GM23338 (cell line): ENCODE data around the gene DHRS12. TPM values are rescaled to one million over a fixed set of nuclear protein-coding genes. Genes with fewer than 3 reads are reported as not detected.

ENCODE experiments used
- ATAC-seq: fragments of 200-7000 bp; cut with Tn5 transposase; 3 replicates; pipeline ENCODE4 v1.9.1; 2020
- DNase-seq: peaks from one replicate; pipeline ENCODE4 v3.0.0-alpha.2; 2015; ENCODE audit warnings: low spot score
- H2AFZ ChIP-seq: fragments of 200-600 bp; sonication (generic); 2 replicates; pipeline ENCODE4 v1.8.0; 2016; ENCODE audit warnings: antibody characterized with exemption, mild to moderate bottlenecking, moderate library complexity
- H3F3A ChIP-seq: fragments of 200-600 bp; sonication (generic); replicated peaks from 2 replicates; pipeline ENCODE4 v1.8.0; 2017; ENCODE audit warnings: antibody characterized with exemption, mixed run types, low read depth
- H3K27ac ChIP-seq: fragments of 200-600 bp; sonication (generic); 2 replicates; pipeline ENCODE4 v1.6.1; 2016; ENCODE audit warnings: low read depth
- H3K27me3 ChIP-seq: fragments of 200-600 bp; sonication (generic); 2 replicates; pipeline ENCODE4 v1.8.0; 2016; ENCODE audit warnings: mild to moderate bottlenecking, mixed run types, moderate library complexity; ENCODE audit not compliant: insufficient read depth
- H3K36me3 ChIP-seq: fragments of 200-600 bp; sonication (generic); 2 replicates; pipeline ENCODE4 v1.8.0; 2016; ENCODE audit warnings: mild to moderate bottlenecking; ENCODE audit not compliant: insufficient read depth
- H3K4me1 ChIP-seq: fragments of 200-600 bp; sonication (generic); 2 replicates; pipeline ENCODE4 v1.8.0; 2016; ENCODE audit warnings: mild to moderate bottlenecking, moderate library complexity; ENCODE audit not compliant: insufficient read depth
- H3K4me2 ChIP-seq: fragments of 200-600 bp; sonication (generic); 2 replicates; pipeline ENCODE4 v1.7.1; 2017; ENCODE audit warnings: mixed run types
- H3K4me3 ChIP-seq: fragments of 200-600 bp; sonication (generic); 2 replicates; pipeline ENCODE4 v1.6.1; 2016; ENCODE audit warnings: mixed run types
- H3K79me2 ChIP-seq: fragments of 200-600 bp; sonication (generic); replicated peaks from 2 replicates; pipeline ENCODE4 v1.8.0; 2017; ENCODE audit warnings: mild to moderate bottlenecking; ENCODE audit not compliant: insufficient read depth
- H3K9me2 ChIP-seq: fragments of 200-600 bp; sonication (generic); 2 replicates; pipeline ENCODE4 v1.8.0; 2017; ENCODE audit not compliant: insufficient read depth
- H4K20me1 ChIP-seq: fragments of 200-600 bp; sonication (generic); replicated peaks from 2 replicates; pipeline ENCODE4 v1.8.0; 2017; ENCODE audit warnings: mild to moderate bottlenecking; ENCODE audit not compliant: insufficient read depth
- H3K27ac Mint-ChIP-seq: 2 replicates; pipeline ENCODE4 v1.8.0; 2020; ENCODE audit warnings: inconsistent platforms, mild to moderate bottlenecking, moderate library complexity, mixed read lengths
- H3K27me3 Mint-ChIP-seq: 3 replicates; pipeline ENCODE4 v1.8.0; 2022; ENCODE audit warnings: low read depth, mild to moderate bottlenecking, moderate library complexity, mixed read lengths, inconsistent platforms; ENCODE audit not compliant: insufficient read depth, poor library complexity
- H3K36me3 Mint-ChIP-seq: 3 replicates; pipeline ENCODE4 v1.8.0; 2021; ENCODE audit warnings: low read depth, mild to moderate bottlenecking, inconsistent platforms, moderate library complexity, mixed read lengths
- H3K4me1 Mint-ChIP-seq: 3 replicates; pipeline ENCODE4 v1.8.0; 2020; ENCODE audit warnings: mild to moderate bottlenecking, inconsistent platforms, mixed read lengths
- H3K4me3 Mint-ChIP-seq: 3 replicates; pipeline ENCODE4 v1.8.0; 2021; ENCODE audit warnings: moderate library complexity, mild to moderate bottlenecking, inconsistent platforms, mixed read lengths
- H3K9me3 Mint-ChIP-seq: 3 replicates; pipeline ENCODE4 v1.8.0; 2020; ENCODE audit warnings: moderate library complexity, mild to moderate bottlenecking, inconsistent platforms, mixed read lengths
- JUNB ChIP-seq: IDR thresholded peaks from one replicate; pipeline ENCODE4 v1.6.1; 2016; ENCODE audit warnings: antibody characterized with exemption; ENCODE audit not compliant: unreplicated experiment
- POLR2AphosphoS5 ChIP-seq: IDR thresholded peaks from 2 replicates; pipeline ENCODE4 v1.6.1; 2016; ENCODE audit warnings: antibody characterized with exemption, low read depth
- STAT1 ChIP-seq: IDR thresholded peaks from one replicate; pipeline ENCODE4 v1.6.1; 2016; ENCODE audit warnings: antibody characterized with exemption; ENCODE audit not compliant: unreplicated experiment
- ZNF114 ChIP-seq: fragments of 250-450 bp; sonication (Bioruptor Pico); IDR thresholded peaks from 2 replicates; pipeline ENCODE4 v1.5.0; 2020; ENCODE audit warnings: mild to moderate bottlenecking, moderate library complexity
- polyA plus RNA-seq: library from polyadenylated mRNA; unstranded; fragments of >200 nt; fragmentation: Nextera tagmentation; extraction: Ambion mirVana; gene quantifications from 2 replicates; pipeline ENCODE4 v1.2.1, GENCODE V29; 2016
- total RNA-seq: library from RNA; depleted of rRNA; stranded (reverse); fragments of >200 nt; shearing (Covaris generic); gene quantifications from 2 replicates; pipeline ENCODE4 v1.2.3, GENCODE V29; 2014
- TF ChIP-seq, protein P1 (sequence below): IDR thresholded peaks from 2 replicates; pipeline ENCODE4 v1.6.1; 2016; ENCODE audit warnings: antibody characterized with exemption
- TF ChIP-seq, protein P2 (sequence below): IDR thresholded peaks from one replicate; pipeline ENCODE4 v1.6.1; 2018; ENCODE audit warnings: antibody characterized with exemption; ENCODE audit not compliant: unreplicated experiment
- TF ChIP-seq, protein P3 (sequence below), 2 experiments: fragments of 200-600 bp in 1 of 2; sonication (generic) in 1 of 2; conservative IDR thresholded peaks; 2 replicates each; pipeline versions ENCODE4 v1.5.1 to v1.6.1; 2016 to 2017; ENCODE audit warnings: antibody characterized with exemption in 2 of 2, low read depth in 2 of 2, mild to moderate bottlenecking in 2 of 2, moderate library complexity in 1 of 2

DHRS12 gene
- total and polyA plus RNA-seq, 2 experiments from 2014 or later: 4.6 to 12.2 TPM

DNA sequence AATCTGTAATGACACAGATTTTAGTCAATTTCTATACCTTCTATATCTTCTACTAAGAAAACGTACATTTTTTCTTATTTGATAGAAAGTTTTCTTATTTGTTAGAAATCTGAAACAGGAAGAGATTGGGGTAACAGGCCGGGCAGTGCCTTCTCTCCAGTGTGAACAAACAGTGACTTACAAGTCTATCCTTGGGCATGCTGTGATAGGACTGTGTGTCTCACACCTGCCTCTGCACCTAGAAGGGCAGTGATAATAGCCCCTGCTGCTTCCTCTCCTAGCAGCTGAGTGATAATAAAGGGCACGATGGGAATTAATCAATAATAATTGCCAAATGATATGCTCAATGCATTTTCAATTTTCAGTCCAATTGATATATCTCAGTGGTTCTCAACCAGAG, 39.6 kb upstream of the DHRS12 start (continued):
- TF ChIP-seq JUNB: no peak
- TF ChIP-seq, protein P1, sequence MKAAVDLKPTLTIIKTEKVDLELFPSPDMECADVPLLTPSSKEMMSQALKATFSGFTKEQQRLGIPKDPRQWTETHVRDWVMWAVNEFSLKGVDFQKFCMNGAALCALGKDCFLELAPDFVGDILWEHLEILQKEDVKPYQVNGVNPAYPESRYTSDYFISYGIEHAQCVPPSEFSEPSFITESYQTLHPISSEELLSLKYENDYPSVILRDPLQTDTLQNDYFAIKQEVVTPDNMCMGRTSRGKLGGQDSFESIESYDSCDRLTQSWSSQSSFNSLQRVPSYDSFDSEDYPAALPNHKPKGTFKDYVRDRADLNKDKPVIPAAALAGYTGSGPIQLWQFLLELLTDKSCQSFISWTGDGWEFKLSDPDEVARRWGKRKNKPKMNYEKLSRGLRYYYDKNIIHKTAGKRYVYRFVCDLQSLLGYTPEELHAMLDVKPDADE: no peak
- TF ChIP-seq, protein P2, sequence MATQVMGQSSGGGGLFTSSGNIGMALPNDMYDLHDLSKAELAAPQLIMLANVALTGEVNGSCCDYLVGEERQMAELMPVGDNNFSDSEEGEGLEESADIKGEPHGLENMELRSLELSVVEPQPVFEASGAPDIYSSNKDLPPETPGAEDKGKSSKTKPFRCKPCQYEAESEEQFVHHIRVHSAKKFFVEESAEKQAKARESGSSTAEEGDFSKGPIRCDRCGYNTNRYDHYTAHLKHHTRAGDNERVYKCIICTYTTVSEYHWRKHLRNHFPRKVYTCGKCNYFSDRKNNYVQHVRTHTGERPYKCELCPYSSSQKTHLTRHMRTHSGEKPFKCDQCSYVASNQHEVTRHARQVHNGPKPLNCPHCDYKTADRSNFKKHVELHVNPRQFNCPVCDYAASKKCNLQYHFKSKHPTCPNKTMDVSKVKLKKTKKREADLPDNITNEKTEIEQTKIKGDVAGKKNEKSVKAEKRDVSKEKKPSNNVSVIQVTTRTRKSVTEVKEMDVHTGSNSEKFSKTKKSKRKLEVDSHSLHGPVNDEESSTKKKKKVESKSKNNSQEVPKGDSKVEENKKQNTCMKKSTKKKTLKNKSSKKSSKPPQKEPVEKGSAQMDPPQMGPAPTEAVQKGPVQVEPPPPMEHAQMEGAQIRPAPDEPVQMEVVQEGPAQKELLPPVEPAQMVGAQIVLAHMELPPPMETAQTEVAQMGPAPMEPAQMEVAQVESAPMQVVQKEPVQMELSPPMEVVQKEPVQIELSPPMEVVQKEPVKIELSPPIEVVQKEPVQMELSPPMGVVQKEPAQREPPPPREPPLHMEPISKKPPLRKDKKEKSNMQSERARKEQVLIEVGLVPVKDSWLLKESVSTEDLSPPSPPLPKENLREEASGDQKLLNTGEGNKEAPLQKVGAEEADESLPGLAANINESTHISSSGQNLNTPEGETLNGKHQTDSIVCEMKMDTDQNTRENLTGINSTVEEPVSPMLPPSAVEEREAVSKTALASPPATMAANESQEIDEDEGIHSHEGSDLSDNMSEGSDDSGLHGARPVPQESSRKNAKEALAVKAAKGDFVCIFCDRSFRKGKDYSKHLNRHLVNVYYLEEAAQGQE: no peak

DNA sequence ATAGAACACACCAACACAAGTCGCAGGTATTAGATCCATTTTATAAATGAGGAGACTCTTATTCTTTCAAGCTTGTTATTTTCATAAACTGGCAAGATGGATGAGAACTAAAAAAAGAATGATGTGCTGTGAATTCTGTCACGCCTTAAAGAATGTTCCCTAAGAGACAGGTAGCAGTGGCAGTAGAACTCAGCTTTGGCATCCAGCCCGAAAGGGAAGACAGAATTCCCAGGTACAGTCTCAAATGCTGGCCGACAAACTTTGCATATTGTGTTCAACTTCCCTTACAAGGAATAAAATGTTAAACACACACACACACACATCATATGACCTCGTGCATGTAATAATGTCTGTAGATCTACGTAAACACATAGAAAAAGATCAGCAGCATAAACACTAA, 37.8 kb upstream of the DHRS12 start:
- H3K4me3 Mint-ChIP-seq: no peak overlapping the region
- TF ChIP-seq, protein P3, sequence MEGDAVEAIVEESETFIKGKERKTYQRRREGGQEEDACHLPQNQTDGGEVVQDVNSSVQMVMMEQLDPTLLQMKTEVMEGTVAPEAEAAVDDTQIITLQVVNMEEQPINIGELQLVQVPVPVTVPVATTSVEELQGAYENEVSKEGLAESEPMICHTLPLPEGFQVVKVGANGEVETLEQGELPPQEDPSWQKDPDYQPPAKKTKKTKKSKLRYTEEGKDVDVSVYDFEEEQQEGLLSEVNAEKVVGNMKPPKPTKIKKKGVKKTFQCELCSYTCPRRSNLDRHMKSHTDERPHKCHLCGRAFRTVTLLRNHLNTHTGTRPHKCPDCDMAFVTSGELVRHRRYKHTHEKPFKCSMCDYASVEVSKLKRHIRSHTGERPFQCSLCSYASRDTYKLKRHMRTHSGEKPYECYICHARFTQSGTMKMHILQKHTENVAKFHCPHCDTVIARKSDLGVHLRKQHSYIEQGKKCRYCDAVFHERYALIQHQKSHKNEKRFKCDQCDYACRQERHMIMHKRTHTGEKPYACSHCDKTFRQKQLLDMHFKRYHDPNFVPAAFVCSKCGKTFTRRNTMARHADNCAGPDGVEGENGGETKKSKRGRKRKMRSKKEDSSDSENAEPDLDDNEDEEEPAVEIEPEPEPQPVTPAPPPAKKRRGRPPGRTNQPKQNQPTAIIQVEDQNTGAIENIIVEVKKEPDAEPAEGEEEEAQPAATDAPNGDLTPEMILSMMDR (conservative IDR thresholded peaks at IDR 0.05; ENCODE audit: low read depth in 2 of 2): no peak
- TF ChIP-seq JUNB: no peak

DNA sequence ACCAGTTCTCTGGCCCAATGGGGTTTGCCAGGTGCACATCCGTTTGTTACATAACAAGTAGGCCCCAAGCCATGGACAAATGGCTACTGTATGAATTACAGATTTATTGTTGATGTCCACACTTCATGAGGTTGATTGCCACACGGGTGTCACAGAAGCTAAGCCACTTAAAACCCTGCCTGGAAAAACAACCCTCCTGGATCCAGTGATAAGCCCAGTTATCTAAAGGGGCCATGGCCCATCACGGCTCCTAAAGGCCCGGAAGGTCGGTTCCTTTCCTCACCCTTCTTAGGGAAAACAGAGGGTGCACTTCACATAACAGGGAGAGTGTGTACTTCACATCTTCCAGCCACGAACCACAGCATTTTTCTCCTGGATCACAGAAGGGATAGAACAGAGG, 37.0 kb upstream of the DHRS12 start:
- H3K4me1 Mint-ChIP-seq: peaks cover 11% of the 10 kb centered on the region; the same call in 2 of the 3 replicates
- H3K36me3 ChIP-seq: no peaks in the 10 kb centered on the region
- H3K36me3 Mint-ChIP-seq: no peaks in the 10 kb centered on the region
- H3K4me3 Mint-ChIP-seq: no peak overlapping the region
- DNase-seq (no peak), ATAC-seq (no peak)
- peaks cover 6% of the 10 kb centered on the region for H3K27me3 Mint-ChIP-seq
- H2AFZ ChIP-seq: no peak overlapping the region
- no peaks in the 10 kb centered on the region for H3K79me2 ChIP-seq
- no peaks in the 10 kb centered on the region for H3K27me3 ChIP-seq
- no peaks in the 10 kb centered on the region for H3K9me3 Mint-ChIP-seq
- no peak overlapping the region for H3K4me2 ChIP-seq
- no peaks in the 10 kb centered on the region for H3K4me1 ChIP-seq
- peaks cover 5% of the 10 kb centered on the region; the same call in 1 of the 2 replicates for H3K9me2 ChIP-seq
- H3K27ac Mint-ChIP-seq: no peak overlapping the region
- no peak overlapping the region for H3K27ac ChIP-seq
- TF ChIP-seq POLR2AphosphoS5 (no peak), STAT1 (no peak), ZNF114 (CRISPR knock-in tag) (no peak)
- no peaks in the 10 kb centered on the region for H3F3A ChIP-seq
- no peak overlapping the region for H3K4me3 ChIP-seq
- H4K20me1 ChIP-seq: no peaks in the 10 kb centered on the region

More for the DNA sequence above, 37.8 kb upstream of the DHRS12 start:
- Histone ChIP-seq H3K36me3 (no peaks in the 10 kb centered on the region), H3K4me1 (no peaks in the 10 kb centered on the region), H3K79me2 (no peaks in the 10 kb centered on the region), H3F3A (no peaks in the 10 kb centered on the region), H3K4me3 (no peak overlapping the region), H3K4me2 (no peak overlapping the region), H3K27ac (no peak overlapping the region), H2AFZ (no peak overlapping the region), H4K20me1 (no peaks in the 10 kb centered on the region), H3K27me3 (no peaks in the 10 kb centered on the region), H3K9me2 (peaks cover 6% of the 10 kb centered on the region; the same call in 1 of the 2 replicates)
- H3K36me3 Mint-ChIP-seq: no peaks in the 10 kb centered on the region
- no peak overlapping the region for H3K27ac Mint-ChIP-seq
- H3K9me3 Mint-ChIP-seq: no peaks in the 10 kb centered on the region; the same call in 2 of the 3 replicates
- ATAC-seq: no peak
- DNase-seq: no peak
- H3K4me1 Mint-ChIP-seq: peaks cover 11% of the 10 kb centered on the region; the same call in 2 of the 3 replicates
- H3K27me3 Mint-ChIP-seq: peaks cover 6% of the 10 kb centered on the region
